Lung microvascular endothelial cell (primary cell): ENCODE data around the gene TCHP. TPM values are rescaled to one million over a fixed set of nuclear protein-coding genes. Genes with fewer than 3 reads are reported as not detected.
"Not testable (repeated sequence)": the region's sequence is repeated elsewhere in the genome, so short reads cannot be mapped to it uniquely, and the experiment has no call there.

ENCODE experiments used
- DNase-seq, 2 donors: peaks; one replicate each; pipeline versions ENCODE4 v3.0.0 to v3.0.0-alpha.2; 2010; ENCODE audit warnings: low read depth in 2 of 2
- total RNA-seq: library from RNA; depleted of rRNA; stranded (reverse); fragments of >200 nt; gene quantifications from 2 replicates; pipeline ENCODE4 v1.2.1, GENCODE V29; 2014

TCHP gene
- total RNA-seq, 1 donor from 2014 or later: 5.8 TPM

- DNase-seq: no peak
Observed at GRCh38 chr12:109879351-109880042, 20.6 kb upstream of the TCHP start.

- peak; percentile 87 to 89 for DNase-seq
Observed at GRCh38 chr12:109880043-109880931, 19.8 kb upstream of the TCHP start, which contains the start of gene GLTP. Gene GLTP, minus strand, starts transcription at chr12:109880541. Its CDS starts 167 bp downstream, at chr12:109880374.

DNA sequence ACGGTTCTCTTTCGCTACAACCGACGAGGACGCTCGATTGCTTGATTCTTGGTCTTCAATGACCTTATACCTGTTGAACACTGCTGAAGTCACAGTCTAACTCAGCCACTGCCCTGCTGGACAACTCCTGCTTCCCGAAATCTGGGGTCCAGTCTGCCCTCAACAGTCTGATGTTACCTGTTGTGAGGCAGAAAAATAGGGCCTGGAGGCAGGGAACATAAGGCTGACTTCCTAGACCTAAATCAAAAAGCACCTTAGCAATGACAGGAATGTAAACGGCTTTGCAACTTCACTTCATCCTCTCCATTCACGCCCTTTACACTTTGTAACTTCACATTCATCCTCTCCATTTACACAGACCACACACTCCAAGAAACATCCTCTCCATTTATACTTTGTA, 19.1 kb upstream of the TCHP start:
- no peak for DNase-seq

- no peak for DNase-seq
Observed at GRCh38 chr12:109881752-109882151, 18.3 kb upstream of the TCHP start.

- DNase-seq: no peak
Observed at GRCh38 chr12:109883461-109883860, 16.6 kb upstream of the TCHP start.

DNA sequence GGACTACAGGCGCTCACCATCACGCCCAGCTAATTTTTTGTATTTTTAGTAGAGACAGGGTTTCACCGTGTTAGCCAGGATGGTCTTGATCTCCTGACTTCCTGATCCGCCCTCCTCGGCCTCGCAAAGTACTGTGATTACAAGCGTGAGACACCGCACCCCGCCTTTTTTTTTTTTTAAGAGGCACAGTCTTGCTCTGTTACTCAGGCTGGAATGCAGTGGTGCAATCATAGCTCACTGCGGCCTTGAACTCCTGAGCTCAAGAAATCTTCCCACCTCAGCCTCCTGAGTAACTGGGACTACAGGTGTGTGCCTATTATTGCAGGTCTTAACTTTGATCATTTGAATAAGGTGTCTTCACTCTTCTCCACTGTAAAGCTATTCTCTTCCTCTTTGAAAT, 14.5 kb upstream of the TCHP start:
- DNase-seq: no peak

- peak; percentile 44 to 91 for DNase-seq
Observed at GRCh38 chr12:109888179-109889020, 11.7 kb upstream of the TCHP start.

DNA sequence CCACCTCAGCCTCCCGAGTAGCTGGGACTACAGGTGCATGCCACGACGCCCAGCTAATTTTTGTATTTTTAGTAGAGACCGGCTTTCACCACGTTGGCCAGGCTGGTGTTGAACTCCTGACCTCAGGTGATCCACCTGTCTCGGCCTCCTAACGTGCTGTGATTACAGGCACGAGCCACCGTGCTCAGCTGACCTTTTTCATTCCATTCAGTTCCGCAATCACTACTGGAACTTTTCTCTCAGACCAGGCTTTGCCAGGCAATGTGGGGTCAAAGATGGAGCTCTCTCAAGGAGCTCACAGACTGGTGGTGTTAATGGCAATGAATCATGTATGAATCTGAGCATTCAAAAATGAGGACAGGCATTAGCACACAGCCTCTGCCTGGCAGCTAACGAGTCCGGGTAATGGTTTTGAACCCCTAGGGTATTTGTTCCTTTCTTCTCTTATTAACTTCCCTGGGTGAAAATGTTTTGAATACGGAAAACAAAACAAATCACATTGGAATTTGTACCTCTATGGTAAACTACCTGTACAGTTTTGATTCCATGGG, 9.4 kb upstream of the TCHP start:
- no peak for DNase-seq

DNA sequence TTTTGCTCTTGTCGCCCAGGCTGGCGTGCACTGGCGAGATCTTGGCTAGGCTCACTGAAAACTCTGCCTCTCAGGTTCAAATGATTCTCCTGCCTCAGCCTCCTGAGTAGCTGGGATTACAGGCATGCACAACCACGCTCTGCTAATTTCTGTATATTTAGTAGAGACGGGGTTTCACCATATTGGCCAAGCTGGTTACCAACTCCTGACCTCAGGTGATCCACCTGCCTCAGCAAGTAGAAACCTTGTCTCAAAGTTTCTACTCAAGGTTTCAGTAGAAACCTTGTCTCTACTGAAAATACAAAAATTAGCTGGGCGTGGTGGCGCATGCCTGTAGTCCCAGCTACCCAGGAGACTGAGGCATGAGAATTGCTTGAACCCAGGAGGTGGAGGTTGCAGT, 8.3 kb upstream of the TCHP start:
- DNase-seq: not testable (repeated sequence)

DNA sequence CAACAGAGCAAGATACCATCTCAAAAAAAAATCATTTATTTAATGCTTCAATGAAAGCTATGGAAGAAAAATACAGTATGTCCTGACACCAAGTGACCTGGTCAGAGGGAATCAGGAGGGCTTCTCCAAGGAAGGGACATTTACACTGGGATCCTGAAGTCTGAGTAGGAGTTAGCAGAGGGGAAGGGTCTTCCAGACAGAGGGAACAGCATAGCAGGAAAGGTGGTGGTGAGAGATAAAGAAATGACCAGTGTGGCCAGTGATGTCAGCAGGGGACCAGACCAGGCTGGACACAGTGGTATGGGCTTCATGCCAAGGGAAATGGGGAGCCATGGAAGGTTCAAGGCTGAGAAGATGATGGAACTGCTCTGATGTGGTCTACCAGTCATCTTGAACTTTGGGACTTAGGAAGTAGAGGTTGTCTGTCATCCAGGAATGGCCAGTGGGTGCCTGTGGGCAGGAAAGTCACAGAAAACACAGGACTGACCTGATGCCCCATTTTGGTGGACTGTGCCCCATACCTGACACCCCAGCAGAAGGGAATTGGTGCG, 7.8 kb upstream of the TCHP start:
- DNase-seq: no peak

DNA sequence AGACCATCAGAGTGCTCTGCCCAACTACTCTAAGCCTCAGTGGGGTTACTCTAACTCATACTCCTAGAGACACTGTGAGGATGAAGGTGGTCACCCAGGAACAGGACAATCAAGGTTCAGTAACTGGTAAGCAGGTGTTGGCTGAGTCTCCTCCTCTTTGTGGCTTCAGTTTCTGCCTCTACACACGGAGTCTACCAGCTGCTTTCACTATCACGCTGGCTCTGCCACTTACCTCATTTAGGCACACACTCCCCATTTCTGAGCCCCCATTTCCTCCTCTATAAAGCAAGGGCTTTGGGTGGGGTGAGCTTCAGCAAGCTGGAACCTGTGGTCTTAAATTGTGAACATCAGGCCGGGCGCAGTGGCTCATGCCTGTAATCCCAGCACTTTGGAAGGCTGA, 7.3 kb upstream of the TCHP start:
- no peak for DNase-seq

DNA sequence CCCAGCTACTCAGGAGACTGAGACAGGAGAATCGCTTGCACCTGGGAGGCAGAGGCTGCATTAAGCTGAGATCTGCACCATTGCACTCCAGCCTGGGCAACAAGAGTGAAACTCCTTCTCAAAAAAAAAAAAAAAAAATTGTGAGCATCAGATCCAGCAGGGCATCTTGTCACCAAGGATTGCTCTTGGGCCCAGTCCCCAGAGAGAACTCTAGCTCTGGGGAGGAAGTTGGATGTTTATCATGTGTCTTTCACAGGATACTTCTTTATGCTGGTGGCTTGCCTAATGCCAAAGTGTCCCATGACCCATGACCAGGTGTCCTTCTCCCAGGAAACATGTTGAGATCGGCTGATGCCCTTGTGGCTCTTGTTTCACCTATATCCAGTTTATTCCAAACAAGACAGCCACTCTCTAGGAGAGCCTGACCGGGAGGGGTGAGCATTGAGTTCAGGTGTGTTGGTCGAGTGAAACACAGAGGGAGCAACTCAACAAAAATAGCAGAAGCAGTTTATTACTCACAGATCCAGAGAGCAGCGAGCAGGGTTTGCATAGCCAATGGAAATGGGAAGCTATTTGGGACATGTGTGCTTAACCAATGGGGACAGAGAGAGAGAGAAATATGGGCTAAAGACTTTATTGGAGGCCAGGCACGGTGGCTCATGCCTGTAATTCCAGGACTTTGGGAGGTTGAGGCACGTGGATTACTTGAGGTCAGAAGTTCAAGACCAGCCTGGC, 6.6 kb upstream of the TCHP start:
- no peak for DNase-seq

DNA sequence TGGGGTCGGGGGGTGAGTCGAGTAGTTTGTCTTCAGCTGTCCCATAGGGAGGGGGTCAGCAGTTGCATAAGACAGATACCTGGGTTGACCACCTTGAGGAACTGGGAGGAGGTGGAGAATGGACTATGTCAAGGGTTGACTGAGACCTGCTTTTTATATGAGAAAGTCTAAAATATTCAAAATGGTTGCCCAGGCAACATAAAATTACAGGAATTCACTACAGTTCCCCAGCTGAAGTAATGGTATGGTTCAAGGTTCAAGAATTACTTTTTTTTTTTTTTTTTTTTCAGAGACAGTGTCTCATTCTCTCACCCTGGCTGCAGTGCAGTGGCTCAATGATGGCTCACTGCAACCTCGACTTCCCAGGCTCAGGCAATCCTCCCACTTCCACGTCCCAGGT, 5.1 kb upstream of the TCHP start:
- no peak for DNase-seq

- no peak for DNase-seq
Observed at GRCh38 chr12:109896188-109896587, 3.9 kb upstream of the TCHP start.

DNA sequence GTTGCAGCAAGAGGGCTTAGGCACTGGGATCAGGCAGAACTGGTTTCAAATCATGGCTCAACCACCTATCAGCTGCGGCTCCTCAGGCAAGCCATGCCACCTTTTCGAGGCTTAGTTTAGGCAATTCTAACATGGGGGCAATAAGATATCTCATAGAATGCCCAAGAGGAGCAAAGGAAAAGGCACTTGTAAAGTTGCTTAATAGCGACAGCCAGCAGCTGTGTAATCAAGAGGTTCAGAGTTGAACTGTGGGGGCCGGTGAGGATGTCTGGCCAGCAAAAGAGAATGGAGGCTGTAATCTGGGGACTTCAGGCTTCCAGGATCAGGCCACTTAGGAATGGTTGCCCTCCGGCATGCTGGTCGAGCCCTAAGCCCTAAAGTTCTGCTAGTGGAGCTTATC, 3.0 kb upstream of the TCHP start:
- DNase-seq: no peak

GRCh38 chr12:109899345-109899744, 729 bp upstream of the TCHP start:
- not testable (repeated sequence) for DNase-seq

GRCh38 chr12:109900752-109901580, 892 bp downstream of the TCHP start:
- DNase-seq: peak in 1 of 2 donors; percentile 30

DNA sequence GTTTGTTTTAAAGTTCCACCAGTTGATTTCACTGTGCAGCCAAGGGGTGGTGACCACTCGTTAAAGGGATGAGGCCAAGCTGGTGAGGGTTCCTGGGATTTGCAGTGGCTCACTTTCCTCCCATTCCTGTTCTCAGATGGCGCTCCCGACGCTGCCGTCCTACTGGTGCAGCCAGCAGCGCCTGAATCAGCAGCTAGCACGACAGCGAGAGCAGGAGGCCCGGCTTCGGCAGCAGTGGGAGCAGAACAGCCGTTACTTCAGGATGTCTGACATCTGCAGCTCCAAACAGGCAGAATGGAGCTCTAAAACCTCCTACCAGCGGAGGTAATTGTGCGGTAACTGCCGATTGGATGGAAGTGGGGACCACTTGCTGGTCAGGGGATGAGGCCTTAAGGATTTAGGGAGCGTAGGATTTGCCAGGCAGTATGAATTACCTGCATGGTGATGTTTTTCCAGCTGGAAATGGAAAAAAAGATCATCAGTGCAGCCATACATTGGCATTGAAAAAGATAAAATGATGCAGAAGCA, 2.9 kb downstream of the TCHP start:
- no peak for DNase-seq

GRCh38 chr12:109905301-109905700, 5.2 kb downstream of the TCHP start:
- DNase-seq: no peak
